DOHH2 (cell line): ENCODE results near the gene TTLL10.

ENCODE experiments used
- H3F3A ChIP-seq: fragments of 200-600 bp; sonication (generic), shearing (Covaris generic); 2 replicates; pipeline ENCODE4 v1.6.0; 2016; ENCODE audit warnings: antibody characterized with exemption, mild to moderate bottlenecking; ENCODE audit not compliant: control insufficient read depth, insufficient read depth
- H3K27ac ChIP-seq: fragments of 200-600 bp; sonication (generic); 2 replicates; pipeline ENCODE4 v1.5.1; 2014; ENCODE audit warnings: low read depth, mild to moderate bottlenecking, low read length, moderate library complexity
- H3K27me3 ChIP-seq: fragments of 200-600 bp; sonication (generic); 2 replicates; pipeline ENCODE4 v1.6.1; 2014; ENCODE audit warnings: mild to moderate bottlenecking, low read length, mixed read lengths; ENCODE audit not compliant: control insufficient read depth
- H3K36me3 ChIP-seq: fragments of 200-600 bp; sonication (generic); 2 replicates; pipeline ENCODE4 v1.6.1; 2014; ENCODE audit warnings: mild to moderate bottlenecking, low read length, moderate library complexity, mixed read lengths; ENCODE audit not compliant: control insufficient read depth
- H3K4me1 ChIP-seq: fragments of 200-600 bp; sonication (generic); 2 replicates; pipeline ENCODE4 v1.6.1; 2014; ENCODE audit warnings: mild to moderate bottlenecking, low read length, mixed read lengths; ENCODE audit not compliant: control insufficient read depth
- H3K4me2 ChIP-seq: fragments of 200-600 bp; sonication (generic); 2 replicates; pipeline ENCODE4 v1.6.0; 2014; ENCODE audit warnings: mild to moderate bottlenecking, low read length, moderate library complexity
- H3K4me3 ChIP-seq: fragments of 200-600 bp; sonication (generic); 2 replicates; pipeline ENCODE4 v1.5.1; 2014; ENCODE audit warnings: mild to moderate bottlenecking, low read length, mixed read lengths
- H3K79me2 ChIP-seq: fragments of 200-600 bp; sonication (generic); 2 replicates; pipeline ENCODE4 v1.6.1; 2014; ENCODE audit warnings: mild to moderate bottlenecking, low read length, mixed read lengths; ENCODE audit not compliant: control insufficient read depth
- H3K9me2 ChIP-seq: fragments of 200-600 bp; sonication (generic); replicated peaks from 2 replicates; pipeline ENCODE4 v1.6.1; 2014; ENCODE audit warnings: mild to moderate bottlenecking, low read length, mixed read lengths; ENCODE audit not compliant: control insufficient read depth
- H3K9me3 ChIP-seq: fragments of 200-600 bp; sonication (generic); 2 replicates; pipeline ENCODE4 v1.6.1; 2014; ENCODE audit warnings: antibody characterized with exemption, low read length, mixed read lengths; ENCODE audit not compliant: control insufficient read depth, insufficient read depth
- H4K20me1 ChIP-seq: fragments of 200-600 bp; sonication (generic); 2 replicates; pipeline ENCODE4 v1.6.0; 2014; ENCODE audit warnings: low read depth, mild to moderate bottlenecking, antibody characterized with exemption, low read length, moderate library complexity; ENCODE audit not compliant: control insufficient read depth, insufficient read depth
- EZH2phosphoT487 ChIP-seq: fragments of 200-600 bp; sonication (generic); IDR thresholded peaks from 2 replicates; pipeline ENCODE4 v1.6.1; 2017; ENCODE audit warnings: borderline replicate concordance, mild to moderate bottlenecking, antibody characterized with exemption, low read length, moderate library complexity, mixed read lengths
- TF ChIP-seq, protein P1 (sequence below): fragments of 200-600 bp; sonication (generic); IDR thresholded peaks from one replicate; pipeline ENCODE4 v1.5.1; 2014; ENCODE audit warnings: antibody characterized with exemption, mild to moderate bottlenecking, low read depth, low read length; ENCODE audit not compliant: poor library complexity, severe bottlenecking

TTLL10 gene

DNA sequence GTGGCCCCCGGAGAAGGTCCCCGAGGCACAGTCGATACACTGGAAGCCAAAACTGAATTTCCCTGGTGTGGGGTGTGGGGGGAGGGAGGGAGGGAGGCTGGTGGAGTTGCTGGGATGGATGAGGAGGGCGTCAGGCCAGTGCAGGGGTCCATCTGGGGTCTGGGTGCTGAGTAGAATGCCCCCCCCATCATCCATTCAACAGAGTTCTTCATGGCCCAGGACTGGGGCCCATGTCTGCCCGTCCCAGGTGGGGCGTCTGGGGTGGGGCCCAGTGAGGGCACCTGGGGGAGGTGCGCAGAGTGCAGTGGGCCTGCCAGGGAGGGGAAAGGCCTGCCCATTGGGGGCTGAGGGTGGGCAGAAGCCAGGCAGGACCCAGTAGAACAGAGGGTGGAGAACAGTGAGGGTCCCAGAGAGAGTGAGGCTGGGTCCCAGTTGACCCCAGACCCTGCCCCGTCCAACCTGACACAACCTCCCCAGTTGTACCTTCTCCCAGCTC lies 30.8 kb downstream of the TTLL10 start:
- no peak overlapping the region for H3K4me3 ChIP-seq
- H4K20me1 ChIP-seq = 0 out of 2 replicates have a peak, but pooled peaks cover 5% of the 10 kb centered on the region
- no peak overlapping the region for H3K27ac ChIP-seq
- H3K4me2 ChIP-seq = no peak overlapping the region
- peaks cover 25% of the 10 kb centered on the region for H3K4me1 ChIP-seq
- H3K9me3 ChIP-seq = no peaks in the 10 kb centered on the region
- H3F3A ChIP-seq = no peaks in the 10 kb centered on the region
- no peaks in the 10 kb centered on the region for H3K36me3 ChIP-seq
- no peaks in the 10 kb centered on the region for H3K79me2 ChIP-seq
- no peaks in the 10 kb centered on the region for H3K9me2 ChIP-seq
- TF ChIP-seq EZH2phosphoT487 = no peak
- TF ChIP-seq, protein P1, sequence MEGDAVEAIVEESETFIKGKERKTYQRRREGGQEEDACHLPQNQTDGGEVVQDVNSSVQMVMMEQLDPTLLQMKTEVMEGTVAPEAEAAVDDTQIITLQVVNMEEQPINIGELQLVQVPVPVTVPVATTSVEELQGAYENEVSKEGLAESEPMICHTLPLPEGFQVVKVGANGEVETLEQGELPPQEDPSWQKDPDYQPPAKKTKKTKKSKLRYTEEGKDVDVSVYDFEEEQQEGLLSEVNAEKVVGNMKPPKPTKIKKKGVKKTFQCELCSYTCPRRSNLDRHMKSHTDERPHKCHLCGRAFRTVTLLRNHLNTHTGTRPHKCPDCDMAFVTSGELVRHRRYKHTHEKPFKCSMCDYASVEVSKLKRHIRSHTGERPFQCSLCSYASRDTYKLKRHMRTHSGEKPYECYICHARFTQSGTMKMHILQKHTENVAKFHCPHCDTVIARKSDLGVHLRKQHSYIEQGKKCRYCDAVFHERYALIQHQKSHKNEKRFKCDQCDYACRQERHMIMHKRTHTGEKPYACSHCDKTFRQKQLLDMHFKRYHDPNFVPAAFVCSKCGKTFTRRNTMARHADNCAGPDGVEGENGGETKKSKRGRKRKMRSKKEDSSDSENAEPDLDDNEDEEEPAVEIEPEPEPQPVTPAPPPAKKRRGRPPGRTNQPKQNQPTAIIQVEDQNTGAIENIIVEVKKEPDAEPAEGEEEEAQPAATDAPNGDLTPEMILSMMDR = no peak
- peaks cover 60% of the 10 kb centered on the region for H3K27me3 ChIP-seq

DNA sequence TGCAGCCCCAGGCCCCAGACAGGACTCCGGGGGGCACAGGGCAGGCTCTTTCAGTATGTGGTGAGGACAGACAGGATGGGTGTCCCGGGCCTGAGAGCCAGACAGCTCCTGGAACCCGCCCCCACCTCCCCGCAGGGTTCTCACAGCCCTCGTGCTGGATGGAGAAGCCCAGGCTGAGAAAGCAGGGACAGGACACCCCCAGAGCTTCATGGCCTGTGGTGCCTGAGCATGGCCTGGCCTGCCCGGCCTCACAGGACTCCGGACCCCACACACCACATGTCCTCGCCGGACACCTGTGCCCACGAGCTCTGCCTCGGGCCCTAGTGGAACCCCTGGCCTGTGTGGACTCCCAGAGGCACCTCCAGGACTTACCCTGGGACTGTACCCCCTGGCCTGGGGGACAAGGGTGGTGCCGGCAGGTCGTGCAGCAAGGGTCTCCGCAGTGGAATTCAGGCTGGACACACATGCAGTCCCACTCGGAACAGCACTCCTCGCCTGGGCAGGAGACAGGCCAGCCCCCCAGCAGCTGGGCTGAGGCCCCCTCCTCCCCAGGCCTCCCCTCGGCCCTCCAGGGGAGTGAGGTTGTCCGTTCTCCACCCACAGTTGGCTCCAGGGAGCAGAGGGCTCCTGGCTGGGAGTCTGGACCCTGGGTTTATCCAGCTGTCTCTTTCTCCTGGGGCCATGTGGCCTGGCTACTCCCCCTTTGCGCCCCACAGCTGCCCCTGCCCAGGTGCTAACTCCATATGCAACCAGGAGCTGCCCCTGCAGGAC lies 31.5 kb downstream of the TTLL10 start:
- Histone ChIP-seq H3K27ac (no peak overlapping the region), H4K20me1 (0 out of 2 replicates have a peak, but pooled peaks cover 5% of the 10 kb centered on the region), H3K79me2 (no peaks in the 10 kb centered on the region), H3K27me3 (peaks cover 64% of the 10 kb centered on the region), H3K9me3 (no peaks in the 10 kb centered on the region), H3F3A (no peaks in the 10 kb centered on the region), H3K4me3 (no peak overlapping the region), H3K9me2 (no peaks in the 10 kb centered on the region), H3K4me2 (no peak overlapping the region), H3K4me1 (peaks cover 25% of the 10 kb centered on the region), H3K36me3 (no peaks in the 10 kb centered on the region)
- TF ChIP-seq, protein P1 = no peak
- TF ChIP-seq EZH2phosphoT487 = no peak

DNA sequence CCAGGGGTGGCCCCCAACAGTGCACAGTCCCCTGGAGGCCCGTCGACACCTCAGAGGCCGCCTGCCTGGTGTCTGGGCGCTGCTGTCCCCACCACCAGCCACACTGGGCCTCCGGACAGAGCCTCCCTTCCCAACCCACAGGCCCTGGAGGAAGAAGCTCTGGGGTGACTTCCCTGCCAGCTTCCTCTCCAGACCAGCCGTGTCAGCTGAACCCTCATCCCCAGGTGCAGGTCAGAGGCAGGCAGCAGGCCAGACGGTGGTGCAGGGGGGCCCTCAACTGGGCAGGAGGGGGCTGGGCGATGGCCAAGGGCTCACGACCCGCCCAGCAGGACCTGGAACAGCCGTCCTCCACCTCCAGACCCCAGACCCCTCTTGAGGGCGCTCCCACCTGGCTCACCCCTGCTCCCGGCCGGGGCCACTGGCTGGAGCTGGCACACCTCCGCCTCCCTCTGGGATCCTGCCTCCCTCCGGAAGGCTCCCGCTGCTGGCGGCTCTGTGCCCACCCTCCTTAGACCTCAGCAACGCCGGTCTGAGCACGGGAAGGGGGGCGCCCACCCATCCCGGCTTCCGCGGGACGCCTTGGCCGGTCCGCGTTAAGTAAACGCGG lies 32.2 kb downstream of the TTLL10 start:
- TF ChIP-seq, protein P1 = no peak
- TF ChIP-seq EZH2phosphoT487 = 0 out of 2 replicates have a peak, but pooled peaks have one; percentile 37
- Histone ChIP-seq H3K4me2 (0 out of 2 replicates have a peak overlapping the region, but pooled peaks have one; percentile 26), H3K4me1 (peaks cover 25% of the 10 kb centered on the region), H3K9me3 (no peaks in the 10 kb centered on the region), H3K27me3 (peaks cover 59% of the 10 kb centered on the region), H3K4me3 (no peak overlapping the region), H3K27ac (no peak overlapping the region), H3K36me3 (no peaks in the 10 kb centered on the region), H4K20me1 (0 out of 2 replicates have a peak, but pooled peaks cover 5% of the 10 kb centered on the region), H3K9me2 (no peaks in the 10 kb centered on the region), H3F3A (no peaks in the 10 kb centered on the region), H3K79me2 (no peaks in the 10 kb centered on the region)
